Omental fat pad (tissue), 4 donors: ENCODE data around the gene GRAMD1A. TPM values are rescaled to one million over a fixed set of nuclear protein-coding genes. Genes with fewer than 3 reads are reported as not detected.
A peak's percentile ranks its signal among the peaks of the same experiment; 100 is the strongest.
"Not testable (repeated sequence)": the region's sequence is repeated elsewhere in the genome, so short reads cannot be mapped to it uniquely, and the experiment has no call there.

Source experiments
- ATAC-seq: fragments of 150-250 bp; one replicate; pipeline ENCODE4 v1.9.1; 2016; ENCODE audit warnings: mild to moderate bottlenecking, moderate library complexity; ENCODE audit not compliant: low FRiP score
- DNase-seq: peaks from one replicate; pipeline ENCODE4 v3.0.0-alpha.2; 2019; ENCODE audit warnings: low spot score
- total RNA-seq, 4 donors: library from RNA; depleted of rRNA; stranded (reverse); fragments of >200 nt; gene quantifications; one replicate each; pipeline ENCODE4 v1.1.0, GENCODE V29; 2016
- TF ChIP-seq, protein P1 (sequence below), 3 donors: fragments of 450-650 bp; IDR thresholded peaks; one replicate each; pipeline ENCODE4 v1.5.1; 2016 to 2017; ENCODE audit warnings: antibody characterized with exemption in 3 of 3, mild to moderate bottlenecking in 3 of 3, moderate library complexity in 2 of 3

Gene GRAMD1A
- total RNA-seq, 4 donors from 2014 or later = 34.7 to 70.7 (median 43.3) TPM

DNA sequence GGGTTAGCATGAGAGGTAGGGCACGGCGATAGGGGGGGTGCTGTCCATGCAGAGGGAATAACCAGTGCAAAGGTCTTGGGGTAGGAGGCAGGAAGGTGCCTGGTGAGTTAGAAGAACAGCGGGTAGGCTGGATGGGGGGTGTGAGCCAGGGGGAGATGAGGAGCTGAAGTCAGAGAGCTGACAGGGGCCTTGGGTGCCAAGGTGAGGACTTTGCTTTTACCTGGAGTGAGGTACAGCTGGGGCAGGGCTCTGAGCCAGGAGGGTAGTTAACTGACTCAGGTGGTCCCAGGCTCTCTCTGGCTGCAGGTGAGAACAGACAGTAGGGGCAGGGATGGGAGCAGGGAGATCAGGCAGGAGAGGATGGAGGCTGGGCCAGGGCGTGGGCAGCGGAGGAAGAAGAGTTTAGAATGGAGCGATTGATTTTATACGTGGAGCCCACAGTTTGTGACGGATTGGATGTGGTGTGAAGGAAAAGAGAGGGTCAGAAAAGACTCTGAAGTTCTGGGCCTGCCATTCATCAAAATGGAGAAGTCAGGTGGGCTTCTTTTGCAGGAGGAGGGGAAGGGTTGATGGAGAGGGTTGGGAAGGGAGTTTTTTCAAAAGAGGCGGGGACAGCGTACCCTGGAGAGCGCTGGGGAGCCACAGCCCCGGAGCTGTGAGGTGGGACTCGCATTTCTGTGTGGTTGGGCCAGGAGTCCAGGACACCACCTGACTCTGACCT is 1.2 kb upstream of the GRAMD1A start:
- TF ChIP-seq, protein P1, sequence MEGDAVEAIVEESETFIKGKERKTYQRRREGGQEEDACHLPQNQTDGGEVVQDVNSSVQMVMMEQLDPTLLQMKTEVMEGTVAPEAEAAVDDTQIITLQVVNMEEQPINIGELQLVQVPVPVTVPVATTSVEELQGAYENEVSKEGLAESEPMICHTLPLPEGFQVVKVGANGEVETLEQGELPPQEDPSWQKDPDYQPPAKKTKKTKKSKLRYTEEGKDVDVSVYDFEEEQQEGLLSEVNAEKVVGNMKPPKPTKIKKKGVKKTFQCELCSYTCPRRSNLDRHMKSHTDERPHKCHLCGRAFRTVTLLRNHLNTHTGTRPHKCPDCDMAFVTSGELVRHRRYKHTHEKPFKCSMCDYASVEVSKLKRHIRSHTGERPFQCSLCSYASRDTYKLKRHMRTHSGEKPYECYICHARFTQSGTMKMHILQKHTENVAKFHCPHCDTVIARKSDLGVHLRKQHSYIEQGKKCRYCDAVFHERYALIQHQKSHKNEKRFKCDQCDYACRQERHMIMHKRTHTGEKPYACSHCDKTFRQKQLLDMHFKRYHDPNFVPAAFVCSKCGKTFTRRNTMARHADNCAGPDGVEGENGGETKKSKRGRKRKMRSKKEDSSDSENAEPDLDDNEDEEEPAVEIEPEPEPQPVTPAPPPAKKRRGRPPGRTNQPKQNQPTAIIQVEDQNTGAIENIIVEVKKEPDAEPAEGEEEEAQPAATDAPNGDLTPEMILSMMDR (IDR thresholded peaks at IDR 0.05) = no peak
- DNase-seq (no peak), ATAC-seq (peak; percentile 57)

DNA sequence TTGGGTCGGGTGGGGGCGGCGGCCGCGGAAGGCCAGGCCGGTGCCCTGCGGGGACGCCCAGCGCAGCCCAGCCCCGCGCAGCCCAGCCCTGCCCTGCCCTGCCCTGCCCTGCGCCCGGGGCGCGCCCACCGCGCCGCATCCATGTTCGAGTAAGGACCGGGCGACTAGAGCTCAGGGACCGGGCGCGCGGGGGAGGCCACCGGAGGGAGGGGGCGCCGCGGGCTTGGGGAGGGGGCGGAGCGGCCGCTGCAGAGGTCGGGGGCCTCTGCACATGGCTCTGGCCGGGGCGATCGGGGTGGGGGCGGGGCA is 169 bp downstream of the GRAMD1A start:
- no peak for ATAC-seq
- TF ChIP-seq, protein P1 (IDR thresholded peaks at IDR 0.05) = no peak
- no peak for DNase-seq

DNA sequence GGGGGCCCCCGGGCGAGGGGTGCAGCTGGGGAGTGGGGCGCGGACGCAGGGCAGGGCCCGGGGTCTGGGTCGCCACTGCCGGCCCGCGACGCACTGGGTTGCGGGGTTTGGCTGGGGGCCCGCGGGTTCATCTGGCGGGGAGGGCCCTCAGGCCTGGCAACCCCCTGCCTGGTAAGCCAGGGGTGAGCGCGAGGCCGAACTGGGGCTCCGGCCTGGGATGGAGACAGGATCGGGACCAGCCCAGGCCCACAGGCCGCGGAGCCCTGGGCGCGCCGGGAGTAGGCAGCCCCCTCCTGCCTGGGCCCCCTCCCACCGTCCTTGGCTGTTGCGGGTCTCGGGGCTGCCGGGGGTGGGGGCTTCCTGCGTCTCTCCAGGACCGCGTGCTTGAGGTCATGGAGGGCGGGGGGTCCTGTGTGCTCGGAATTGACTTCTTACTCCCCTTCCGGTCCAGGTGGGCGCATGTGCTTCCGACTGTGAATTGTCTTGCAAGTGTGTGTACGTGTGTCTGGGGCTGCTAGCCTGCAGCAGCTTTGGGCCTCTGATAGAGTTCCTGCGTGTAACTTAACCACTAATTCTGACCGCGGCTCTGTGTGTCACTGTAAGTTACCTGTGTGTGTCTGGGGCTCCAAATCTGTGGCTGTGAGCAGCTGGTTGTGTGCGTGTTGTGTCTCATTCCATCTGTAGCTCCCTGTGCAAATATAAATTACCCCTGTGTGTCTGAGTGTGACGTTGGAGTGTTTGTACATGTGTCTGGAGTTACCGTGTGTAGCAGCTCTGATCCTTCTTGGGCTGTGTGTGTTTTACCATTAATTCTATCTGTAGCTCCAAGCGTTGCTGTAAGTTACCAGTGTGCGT is 751 bp downstream of the GRAMD1A start:
- no peak for DNase-seq
- peak; percentile 4 for ATAC-seq
- TF ChIP-seq, protein P1 (IDR thresholded peaks at IDR 0.05) = no peak

DNA sequence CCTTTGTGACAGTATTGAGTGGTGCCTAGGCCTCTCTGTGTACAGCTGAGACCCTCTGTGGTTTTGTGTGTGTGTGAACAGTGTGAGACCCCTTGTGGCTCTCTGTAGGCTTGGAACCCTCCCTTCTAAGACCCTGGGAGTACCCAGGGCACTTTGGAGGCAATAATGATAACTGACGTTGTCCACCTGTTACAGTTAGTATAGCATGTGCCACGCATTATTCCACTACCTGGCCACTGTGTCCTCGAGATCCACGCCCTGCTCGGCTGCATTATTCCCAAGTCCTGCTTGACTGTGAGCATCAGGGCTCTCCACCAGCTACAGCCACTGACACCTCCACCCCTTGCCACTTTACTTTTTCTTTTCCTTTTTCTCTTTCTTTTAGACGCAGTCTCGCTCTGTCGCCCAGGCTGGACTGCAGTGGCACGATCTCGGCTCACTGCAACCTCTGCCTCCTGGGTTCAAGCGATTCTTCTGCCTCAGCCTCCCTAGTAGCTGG is 2.0 kb downstream of the GRAMD1A start:
- TF ChIP-seq, protein P1 (IDR thresholded peaks at IDR 0.05) = no peak
- no peak for DNase-seq
- no peak for ATAC-seq

DNA sequence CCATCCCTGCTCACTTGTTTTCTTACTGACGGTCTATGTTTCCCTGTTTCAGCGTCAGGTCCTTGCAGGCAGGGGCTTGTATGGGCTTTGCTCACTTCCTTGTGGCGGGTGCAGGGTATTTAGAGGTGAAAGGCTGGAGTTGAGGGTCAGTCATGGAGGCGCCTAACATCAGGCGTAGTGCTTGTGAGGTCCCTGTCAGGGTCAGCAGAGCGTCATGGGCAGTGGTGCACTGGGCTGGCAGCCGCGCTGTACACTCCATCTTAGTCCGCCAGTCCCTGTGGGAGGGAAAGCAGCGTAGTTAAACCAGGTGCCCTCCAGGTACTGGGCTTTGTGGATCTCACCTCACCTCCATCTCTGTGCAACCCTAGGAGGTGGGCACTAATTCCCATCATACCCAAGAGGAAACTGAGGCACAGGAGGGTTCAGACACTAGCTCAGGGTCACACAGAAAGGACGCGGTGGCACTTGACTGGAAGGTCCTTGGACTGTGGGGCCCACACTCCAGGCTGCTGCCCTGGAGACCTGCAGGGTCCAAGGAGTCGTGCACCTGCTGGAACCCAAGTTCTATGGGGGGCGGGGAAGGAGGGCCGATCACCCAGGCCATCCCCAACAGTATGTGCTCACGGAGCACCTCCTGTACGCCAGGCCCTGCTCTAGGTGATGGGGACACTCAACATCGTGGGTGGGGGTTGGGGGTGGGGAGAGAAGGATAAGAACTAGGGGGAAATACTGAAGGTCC is 4.6 kb downstream of the GRAMD1A start:
- TF ChIP-seq, protein P1 (IDR thresholded peaks at IDR 0.05) = no peak
- ATAC-seq (no peak), DNase-seq (no peak)

DNA sequence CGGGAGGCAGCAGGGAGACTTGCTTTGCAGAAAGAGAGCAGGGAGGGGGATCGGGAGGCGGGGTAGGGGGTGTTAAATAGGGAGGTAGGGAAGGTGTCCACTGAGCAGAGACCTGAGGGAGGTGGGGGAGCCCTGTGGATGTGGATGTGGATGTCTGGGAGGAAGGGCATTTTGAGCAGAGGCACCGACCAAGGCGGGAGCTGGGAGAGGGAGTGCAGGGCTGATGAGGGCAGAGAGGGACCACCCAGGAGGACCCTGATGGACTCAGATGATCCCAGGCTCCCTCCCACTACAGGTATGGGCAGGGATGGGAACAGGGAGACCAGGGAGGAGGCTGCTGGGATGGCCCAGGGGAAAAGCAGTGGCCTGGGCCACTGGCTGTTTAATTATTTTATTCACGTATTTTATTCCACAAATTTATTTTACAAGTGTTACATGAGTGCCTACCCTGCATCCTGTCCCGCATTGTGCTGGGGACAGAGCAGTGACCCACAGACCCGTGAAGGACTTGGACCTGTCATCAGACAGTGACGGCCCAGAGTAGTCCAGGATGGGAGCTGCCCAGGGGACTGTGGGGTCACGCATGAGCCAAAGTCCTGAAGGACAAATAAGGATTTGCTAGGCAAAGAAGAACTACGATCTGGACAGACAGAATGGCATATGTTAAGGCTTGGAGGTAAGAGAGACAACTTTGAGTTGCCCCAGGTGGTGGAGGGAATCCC is 5.3 kb downstream of the GRAMD1A start:
- ATAC-seq = no peak
- TF ChIP-seq, protein P1 (IDR thresholded peaks at IDR 0.05) = no peak
- no peak for DNase-seq

DNA sequence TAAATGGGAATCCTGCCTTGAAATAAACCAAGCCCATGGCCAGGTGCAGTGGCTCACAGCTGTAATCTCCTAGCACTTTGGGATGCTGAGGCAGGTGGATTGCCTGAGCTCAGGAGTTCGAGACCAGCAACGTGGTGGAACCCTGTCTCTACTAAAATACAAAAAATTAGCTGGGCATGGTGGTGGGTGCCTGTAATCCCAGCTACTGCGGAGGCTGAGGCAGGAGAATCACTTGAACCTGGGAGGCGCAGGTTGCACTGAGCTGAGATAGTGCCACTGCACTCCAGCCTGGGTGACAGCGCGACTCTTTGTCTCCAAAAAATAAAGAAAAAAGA is 5.9 kb downstream of the GRAMD1A start:
- ATAC-seq, DNase-seq: not testable (repeated sequence)
